Spleen (tissue), 13 donors: Measurements from ENCODE around the gene TEPSIN. TPM values are rescaled to one million over a fixed set of nuclear protein-coding genes. Genes with fewer than 3 reads are reported as not detected.
A peak's percentile ranks its signal among the peaks of the same experiment; 100 is the strongest.

Source experiments
- DNase-seq: peaks from one replicate; pipeline ENCODE4 v3.0.0-alpha.2; 2020
- H3K27ac ChIP-seq, 8 donors: fragments of 200-600 bp; sonication (generic) in 7 of 8; 1 replicate in 4 of 8; 2 replicates in 4 of 8; pipeline versions ENCODE4 v1.5.0 to v1.8.0; 2016 to 2021; ENCODE audit warnings: inconsistent platforms in 4 of 8, mild to moderate bottlenecking in 4 of 8, moderate library complexity in 1 of 8
- H3K27me3 ChIP-seq, 7 donors: fragments of 200-600 bp; sonication (generic) in 6 of 7; replicated peaks in 1 of 7; 1 replicate in 4 of 7; 2 replicates in 3 of 7; pipeline versions ENCODE4 v1.5.0 to v1.8.0; 2016 to 2021; ENCODE audit warnings: inconsistent platforms in 3 of 7, mild to moderate bottlenecking in 1 of 7
- H3K36me3 ChIP-seq, 6 donors: fragments of 200-600 bp; sonication (generic) in 5 of 6; 1 replicate in 4 of 6; 2 replicates in 2 of 6; pipeline versions ENCODE4 v1.5.0 to v1.8.0; 2016 to 2021; ENCODE audit warnings: inconsistent platforms in 2 of 6
- H3K4me1 ChIP-seq, 6 donors: fragments of 200-600 bp; sonication (generic) in 5 of 6; 1 replicate in 3 of 6; 2 replicates in 3 of 6; pipeline versions ENCODE4 v1.5.0 to v1.8.0; 2016 to 2021; ENCODE audit warnings: inconsistent platforms in 3 of 6
- H3K4me3 ChIP-seq, 8 donors: fragments of 200-600 bp; sonication (generic) in 7 of 8; 1 replicate in 4 of 8; 2 replicates in 4 of 8; pipeline versions ENCODE4 v1.5.0 to v1.8.0; 2016 to 2021; ENCODE audit warnings: inconsistent platforms in 4 of 8, mild to moderate bottlenecking in 4 of 8, moderate library complexity in 2 of 8
- H3K9me3 ChIP-seq, 8 donors: fragments of 200-600 bp; sonication (generic) in 7 of 8; 1 replicate in 4 of 8; 2 replicates in 4 of 8; pipeline versions ENCODE4 v1.5.0 to v1.8.0; 2016 to 2021; ENCODE audit warnings: inconsistent platforms in 4 of 8
- CTCF ChIP-seq, 11 experiments: fragments of 200-600 bp in 7 of 11; fragments of 450-650 bp in 4 of 11; sonication (generic) in 4 of 11; IDR thresholded peaks in 8 of 11; conservative IDR thresholded peaks in 3 of 11; 1 replicate in 7 of 11; 2 replicates in 4 of 11; pipeline versions ENCODE4 v1.4.0 to v1.8.0; 2016 to 2021; ENCODE audit warnings: antibody characterized with exemption in 11 of 11, inconsistent platforms in 4 of 11, mild to moderate bottlenecking in 1 of 11
- POLR2A ChIP-seq, 3 donors: fragments of 450-650 bp; IDR thresholded peaks; one replicate each; pipeline ENCODE4 v1.5.1; 2017; ENCODE audit warnings: antibody characterized with exemption in 3 of 3, mild to moderate bottlenecking in 1 of 3
- POLR2AphosphoS5 ChIP-seq, 3 donors: sonication (generic); formaldehyde crosslinking; IDR thresholded peaks; one replicate each; pipeline ENCODE4 v1.5.1; 2017; ENCODE audit warnings: antibody characterized with exemption in 3 of 3
- WGBS, 5 donors: extraction: QIAGEN DNeasy Blood & Tissue Kit in 3 of 5; methylation state at CpG; one replicate each; pipeline versions ENCODE4 v1.1.5 to v1.1.7; 2013 to 2018; 5-methylcytosine and 5-hydroxymethylcytosine counted together
- intact Hi-C: fragments of 100-400 bp; cut with DNase I; formaldehyde crosslinking; loops from one replicate; pipeline ENCODE4 v1.15.0; 2023; ENCODE audit warnings: low total_unique reads
- long read RNA-seq, 2 donors: transcript quantifications; one replicate each; lab custom pipeline, GENCODE V29; 2026
- polyA plus RNA-seq, 3 donors: library from polyadenylated mRNA; stranded (reverse); fragments of 200-250 nt; gene quantifications; one replicate each; pipeline ENCODE4 v1.2.1, GENCODE V29; 2013
- total RNA-seq, 7 donors: library from RNA; depleted of rRNA in 3 of 7; stranded (reverse); fragments of >200 nt in 3 of 7; fragmentation: NEBNext Ultra II Directional in 4 of 7; extraction: Animal tissue kit (Norgen Biotek cat#: 25700) in 4 of 7; gene quantifications; one replicate each; pipeline versions ENCODE4 v1.1.0 to v1.2.1, GENCODE V29; 2016 to 2021
- donor health status: healthy with polysubstance abuse.
- donor health status: DM: no; HTN: no; CAD: no; lungs with moderate emphysema.
- donor health status: DM: no; HTN: no; CAD: no.
- donor health status: Bipolar disorder and iron deficiency.
- donor health status: healthy.
- donor health status: DM: no; HTN: no; CAD: no.
- donor health status: DM: yes; HTN: yes; CAD: no.

Gene TEPSIN
- total RNA-seq: 10 to 100 TPM; 62.3 to 88.8 (median 72.3) TPM
- polyA plus RNA-seq: 10 to 100 TPM; 36.9 to 76.3 (median 57.9) TPM
- long read RNA-seq, donor 1, partial matches to known transcripts: 0 of 2 reads
- long read RNA-seq, donor 1, other reads (novel, unspliced or antisense): 0 of 2 reads
- long read RNA-seq, donor 2, partial matches to known transcripts: 0 of 1 reads
- long read RNA-seq, donor 2, other reads (novel, unspliced or antisense): 0 of 1 reads

GRCh38 chr17:81238815-81239713 is at the start of gene TEPSIN, which contains the start of gene NDUFAF8:
TSS of gene TEPSIN (minus strand) at chr17:81239055. CDS start at chr17:81239033, 22 bp downstream.
TSS of gene NDUFAF8 (plus strand) at chr17:81239318. CDS start at chr17:81239364, 46 bp downstream.
- H3K36me3 ChIP-seq: peaks cover 0 to 41% (median 6%) of the 10 kb centered on the region in 6 donors
- peak within 1 kb of the TSS; percentile 66 to 91 (median 87) for H3K27ac ChIP-seq
- peak; percentile 97 for DNase-seq
- intact Hi-C loops: no loop called here
- H3K9me3 ChIP-seq: no peaks in the 10 kb centered on the region
- peak within 1 kb of the TSS; percentile 83 to 100 (median 100) for H3K4me3 ChIP-seq
- 0 to 1% (median 0%) methylated on average over 19 to 100 of the region's 100 CpGs for WGBS, 5 donors
- peaks cover 19 to 79% (median 57%) of the 10 kb centered on the region in 6 donors for H3K4me1 ChIP-seq
- no peaks in the 10 kb centered on the region for H3K27me3 ChIP-seq
- peak in 6 of 11 experiments; percentile 10 to 52 (median 48) for TF ChIP-seq CTCF (IDR thresholded peaks at IDR 0.05 in 8 of 11, conservative IDR thresholded peaks at IDR 0.05 in 3 of 11)
- TF ChIP-seq POLR2A (IDR thresholded peaks at IDR 0.05): peak in 2 of 3 donors; percentile 60 to 86
- peak; percentile 93 to 96 (median 94) for TF ChIP-seq POLR2AphosphoS5 (IDR thresholded peaks at IDR 0.05)

- intact Hi-C loops: no loop called here
- H3K9me3 ChIP-seq: no peaks in the 10 kb centered on the region
- no peaks in the 10 kb centered on the region for H3K27me3 ChIP-seq
- no peak overlapping the region for H3K4me3 ChIP-seq
- H3K27ac ChIP-seq: peak overlapping the region in 7 of 8 donors; percentile 21 to 91 (median 87)
- TF ChIP-seq CTCF (IDR thresholded peaks at IDR 0.05 in 8 of 11, conservative IDR thresholded peaks at IDR 0.05 in 3 of 11): no peak
- TF ChIP-seq POLR2AphosphoS5 (IDR thresholded peaks at IDR 0.05): no peak
- no peak for TF ChIP-seq POLR2A (IDR thresholded peaks at IDR 0.05)
- DNase-seq: no peak
- WGBS, 5 donors: 41 to 54% (median 52%) methylated on average over 16 of the region's 16 CpGs
- H3K36me3 ChIP-seq: peaks cover 0 to 72% (median 26%) of the 10 kb centered on the region in 6 donors
- peaks cover 35 to 92% (median 67%) of the 10 kb centered on the region in 6 donors for H3K4me1 ChIP-seq
Observed at GRCh38 chr17:81287741-81288430, 49.0 kb upstream of the TEPSIN start.

- no peak overlapping the region for H3K4me3 ChIP-seq
- 83 to 93% (median 89%) methylated on average over 20 to 21 of the region's 21 CpGs for WGBS, 5 donors
- H3K27me3 ChIP-seq: no peaks in the 10 kb centered on the region
- TF ChIP-seq POLR2AphosphoS5 (IDR thresholded peaks at IDR 0.05) (no peak), CTCF (IDR thresholded peaks at IDR 0.05 in 8 of 11, conservative IDR thresholded peaks at IDR 0.05 in 3 of 11) (no peak), POLR2A (IDR thresholded peaks at IDR 0.05) (no peak)
- no peaks in the 10 kb centered on the region for H3K9me3 ChIP-seq
- H3K4me1 ChIP-seq: peaks cover 35 to 85% (median 59%) of the 10 kb centered on the region in 6 donors
- peak overlapping the region; percentile 39 to 91 (median 86) for H3K27ac ChIP-seq
- intact Hi-C loops: no loop called here
- DNase-seq: no peak
- peaks cover 0 to 77% (median 33%) of the 10 kb centered on the region in 6 donors for H3K36me3 ChIP-seq
Observed at GRCh38 chr17:81287152-81287551, 48.3 kb upstream of the TEPSIN start.
